CD4-positive, alpha-beta T cell treated with Interleukin-6 for 4 hours (primary cell): ENCODE measurements around the gene ZNF514.
A peak's percentile ranks its signal among the peaks of the same experiment; 100 is the strongest.
"Not testable (repeated sequence)": the region's sequence is repeated elsewhere in the genome, so short reads cannot be mapped to it uniquely, and the experiment has no call there.

Experiments
- DNase-seq: peaks from one replicate; pipeline ENCODE4 v3.0.0-alpha.2; 2020; ENCODE audit warnings: mixed read lengths

Gene ZNF514

GRCh38 chr2:95121407-95122196, 38.0 kb downstream of the ZNF514 start, which contains the start of gene MRPS5:
TSS of gene MRPS5 (minus strand) at chr2:95121808. CDS start at chr2:95121791, 17 bp downstream.
- DNase-seq: peak; percentile 90

- no peak for DNase-seq
These were observed 38.6 kb downstream of the ZNF514 start for GRCh38 chr2:95121093-95121406.

- DNase-seq: peak; percentile 81
These were observed 44.2 kb downstream of the ZNF514 start for GRCh38 chr2:95115418-95115817.

- DNase-seq: no peak
These were observed 46.2 kb downstream of the ZNF514 start for GRCh38 chr2:95113464-95113863.

GRCh38 chr2:95110395-95110794, 49.3 kb downstream of the ZNF514 start:
- DNase-seq: no peak

- no peak for DNase-seq
These were observed 50.4 kb downstream of the ZNF514 start for GRCh38 chr2:95109260-95109659.

GRCh38 chr2:95106081-95106480, 53.6 kb downstream of the ZNF514 start:
- no peak for DNase-seq

GRCh38 chr2:95104606-95105005, 55.0 kb downstream of the ZNF514 start:
- no peak for DNase-seq

- DNase-seq: no peak
These were observed 59.7 kb downstream of the ZNF514 start for GRCh38 chr2:95099910-95100309.

GRCh38 chr2:95098273-95098672, 61.4 kb downstream of the ZNF514 start:
- DNase-seq: not testable (repeated sequence)
